GM23338 (cell line): ENCODE data around the gene SIRT7. TPM values are rescaled to one million over a fixed set of nuclear protein-coding genes. Genes with fewer than 3 reads are reported as not detected.

Experiments used
- ATAC-seq: fragments of 200-7000 bp; cut with Tn5 transposase; 3 replicates; pipeline ENCODE4 v1.9.1; 2020
- DNase-seq: peaks from one replicate; pipeline ENCODE4 v3.0.0-alpha.2; 2015; ENCODE audit warnings: low spot score
- H2AFZ ChIP-seq: fragments of 200-600 bp; sonication (generic); 2 replicates; pipeline ENCODE4 v1.8.0; 2016; ENCODE audit warnings: antibody characterized with exemption, mild to moderate bottlenecking, moderate library complexity
- H3F3A ChIP-seq: fragments of 200-600 bp; sonication (generic); replicated peaks from 2 replicates; pipeline ENCODE4 v1.8.0; 2017; ENCODE audit warnings: antibody characterized with exemption, mixed run types, low read depth
- H3K27ac ChIP-seq: fragments of 200-600 bp; sonication (generic); 2 replicates; pipeline ENCODE4 v1.6.1; 2016; ENCODE audit warnings: low read depth
- H3K27me3 ChIP-seq: fragments of 200-600 bp; sonication (generic); 2 replicates; pipeline ENCODE4 v1.8.0; 2016; ENCODE audit warnings: mild to moderate bottlenecking, mixed run types, moderate library complexity; ENCODE audit not compliant: insufficient read depth
- H3K36me3 ChIP-seq: fragments of 200-600 bp; sonication (generic); 2 replicates; pipeline ENCODE4 v1.8.0; 2016; ENCODE audit warnings: mild to moderate bottlenecking; ENCODE audit not compliant: insufficient read depth
- H3K4me1 ChIP-seq: fragments of 200-600 bp; sonication (generic); 2 replicates; pipeline ENCODE4 v1.8.0; 2016; ENCODE audit warnings: mild to moderate bottlenecking, moderate library complexity; ENCODE audit not compliant: insufficient read depth
- H3K4me2 ChIP-seq: fragments of 200-600 bp; sonication (generic); 2 replicates; pipeline ENCODE4 v1.7.1; 2017; ENCODE audit warnings: mixed run types
- H3K4me3 ChIP-seq: fragments of 200-600 bp; sonication (generic); 2 replicates; pipeline ENCODE4 v1.6.1; 2016; ENCODE audit warnings: mixed run types
- H3K79me2 ChIP-seq: fragments of 200-600 bp; sonication (generic); replicated peaks from 2 replicates; pipeline ENCODE4 v1.8.0; 2017; ENCODE audit warnings: mild to moderate bottlenecking; ENCODE audit not compliant: insufficient read depth
- H3K9me2 ChIP-seq: fragments of 200-600 bp; sonication (generic); 2 replicates; pipeline ENCODE4 v1.8.0; 2017; ENCODE audit not compliant: insufficient read depth
- H4K20me1 ChIP-seq: fragments of 200-600 bp; sonication (generic); replicated peaks from 2 replicates; pipeline ENCODE4 v1.8.0; 2017; ENCODE audit warnings: mild to moderate bottlenecking; ENCODE audit not compliant: insufficient read depth
- H3K27ac Mint-ChIP-seq: 2 replicates; pipeline ENCODE4 v1.8.0; 2020; ENCODE audit warnings: inconsistent platforms, mild to moderate bottlenecking, moderate library complexity, mixed read lengths
- H3K27me3 Mint-ChIP-seq: 3 replicates; pipeline ENCODE4 v1.8.0; 2022; ENCODE audit warnings: low read depth, mild to moderate bottlenecking, moderate library complexity, mixed read lengths, inconsistent platforms; ENCODE audit not compliant: insufficient read depth, poor library complexity
- H3K36me3 Mint-ChIP-seq: 3 replicates; pipeline ENCODE4 v1.8.0; 2021; ENCODE audit warnings: low read depth, mild to moderate bottlenecking, inconsistent platforms, moderate library complexity, mixed read lengths
- H3K4me1 Mint-ChIP-seq: 3 replicates; pipeline ENCODE4 v1.8.0; 2020; ENCODE audit warnings: mild to moderate bottlenecking, inconsistent platforms, mixed read lengths
- H3K4me3 Mint-ChIP-seq: 3 replicates; pipeline ENCODE4 v1.8.0; 2021; ENCODE audit warnings: moderate library complexity, mild to moderate bottlenecking, inconsistent platforms, mixed read lengths
- H3K9me3 Mint-ChIP-seq: 3 replicates; pipeline ENCODE4 v1.8.0; 2020; ENCODE audit warnings: moderate library complexity, mild to moderate bottlenecking, inconsistent platforms, mixed read lengths
- CREB1 ChIP-seq: fragments of 250-450 bp; sonication (Bioruptor Pico); IDR thresholded peaks from 2 replicates; pipeline ENCODE4 v1.5.0; 2020; ENCODE audit warnings: low read depth, mild to moderate bottlenecking, moderate library complexity
- EZH2 ChIP-seq: fragments of 200-600 bp; sonication (generic); IDR thresholded peaks from one replicate; pipeline ENCODE4 v1.8.0; 2017; ENCODE audit warnings: antibody characterized with exemption, mild to moderate bottlenecking, low read depth; ENCODE audit not compliant: unreplicated experiment
- EZH2phosphoT487 ChIP-seq: fragments of 200-600 bp; sonication (generic); IDR thresholded peaks from one replicate; pipeline ENCODE4 v1.8.1; 2018; ENCODE audit warnings: antibody characterized with exemption; ENCODE audit not compliant: unreplicated experiment
- JUNB ChIP-seq: IDR thresholded peaks from one replicate; pipeline ENCODE4 v1.6.1; 2016; ENCODE audit warnings: antibody characterized with exemption; ENCODE audit not compliant: unreplicated experiment
- NANOG ChIP-seq: IDR thresholded peaks from 2 replicates; pipeline ENCODE4 v1.6.1; 2016; ENCODE audit warnings: antibody characterized with exemption, borderline replicate concordance
- POLR2AphosphoS5 ChIP-seq: IDR thresholded peaks from 2 replicates; pipeline ENCODE4 v1.6.1; 2016; ENCODE audit warnings: antibody characterized with exemption, low read depth
- STAT1 ChIP-seq: IDR thresholded peaks from one replicate; pipeline ENCODE4 v1.6.1; 2016; ENCODE audit warnings: antibody characterized with exemption; ENCODE audit not compliant: unreplicated experiment
- ZNF114 ChIP-seq: fragments of 250-450 bp; sonication (Bioruptor Pico); IDR thresholded peaks from 2 replicates; pipeline ENCODE4 v1.5.0; 2020; ENCODE audit warnings: mild to moderate bottlenecking, moderate library complexity
- ZNF331 ChIP-seq: fragments of 250-450 bp; sonication (Bioruptor Pico); IDR thresholded peaks from 2 replicates; pipeline ENCODE4 v1.5.0; 2020; ENCODE audit warnings: low read depth, mild to moderate bottlenecking, moderate library complexity
- polyA plus RNA-seq: library from polyadenylated mRNA; unstranded; fragments of >200 nt; fragmentation: Nextera tagmentation; extraction: Ambion mirVana; gene quantifications from 2 replicates; pipeline ENCODE4 v1.2.1, GENCODE V29; 2016
- total RNA-seq: library from RNA; depleted of rRNA; stranded (reverse); fragments of >200 nt; shearing (Covaris generic); gene quantifications from 2 replicates; pipeline ENCODE4 v1.2.3, GENCODE V29; 2014
- TF ChIP-seq, protein P1 (sequence below): IDR thresholded peaks from one replicate; pipeline ENCODE4 v1.6.1; 2018; ENCODE audit warnings: antibody characterized with exemption; ENCODE audit not compliant: unreplicated experiment
- TF ChIP-seq, protein P2 (sequence below): IDR thresholded peaks from 2 replicates; pipeline ENCODE4 v1.6.1; 2016; ENCODE audit warnings: antibody characterized with exemption
- TF ChIP-seq, protein P3 (sequence below), 2 experiments: fragments of 200-600 bp in 1 of 2; sonication (generic) in 1 of 2; conservative IDR thresholded peaks; 2 replicates each; pipeline versions ENCODE4 v1.5.1 to v1.6.1; 2016 to 2017; ENCODE audit warnings: antibody characterized with exemption in 2 of 2, low read depth in 2 of 2, mild to moderate bottlenecking in 2 of 2, moderate library complexity in 1 of 2
- TF ChIP-seq, protein P4 (sequence below): fragments of 250-450 bp; sonication (Bioruptor Pico); IDR thresholded peaks from 2 replicates; pipeline ENCODE4 v1.5.0; 2020; ENCODE audit warnings: mild to moderate bottlenecking, moderate library complexity

SIRT7 gene
- total and polyA plus RNA-seq, 2 experiments from 2014 or later: 16.3 to 20.8 TPM

DNA sequence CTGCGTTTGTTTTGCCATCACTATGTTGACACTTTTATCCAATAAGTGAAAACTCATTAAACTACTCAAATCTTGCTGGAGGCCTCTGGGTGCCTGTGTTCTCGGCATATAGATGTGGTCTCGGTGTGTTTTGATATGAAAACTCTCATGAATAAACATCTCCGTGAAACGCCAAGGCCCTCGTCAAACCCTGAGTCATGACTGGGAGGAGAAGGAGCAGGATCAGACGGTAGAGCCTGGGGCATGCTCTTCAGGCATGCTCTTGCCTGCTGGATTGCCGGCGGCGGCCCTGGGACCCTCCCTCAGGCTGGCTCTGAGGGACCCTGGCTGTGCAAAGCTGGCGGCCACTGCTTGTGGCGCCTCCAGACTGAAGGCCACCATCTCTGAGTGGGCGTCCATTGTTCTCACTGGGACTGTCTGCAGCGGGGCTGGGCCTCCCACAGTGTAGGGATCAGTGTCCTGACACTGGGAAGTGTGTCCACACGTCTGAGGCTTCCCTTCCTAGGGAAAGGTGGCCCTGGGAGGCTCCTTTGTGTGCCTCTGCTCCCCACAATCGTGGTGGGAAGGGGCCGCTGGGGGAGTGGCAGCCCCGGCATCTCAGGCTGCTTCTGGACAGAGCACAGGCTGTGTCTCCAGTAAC lies 17.7 kb downstream of the SIRT7 start:
- peaks cover 24% of the 10 kb centered on the region for H3K27me3 Mint-ChIP-seq
- peaks cover 19% of the 10 kb centered on the region; the same call in 1 of the 2 replicates for H3K36me3 ChIP-seq
- no peaks in the 10 kb centered on the region for H3K79me2 ChIP-seq
- H3K27me3 ChIP-seq: peaks cover 18% of the 10 kb centered on the region
- H3F3A ChIP-seq: peaks cover 15% of the 10 kb centered on the region
- H3K4me1 Mint-ChIP-seq: peaks cover 3% of the 10 kb centered on the region; the same call in 2 of the 3 replicates
- H2AFZ ChIP-seq: no peak overlapping the region
- H3K27ac ChIP-seq: no peak overlapping the region
- DNase-seq (no peak), ATAC-seq (no peak)
- TF ChIP-seq CREB1 (no peak), STAT1 (no peak), ZNF114 (CRISPR knock-in tag) (no peak), ZNF331 (CRISPR knock-in tag) (no peak), POLR2AphosphoS5 (no peak), EZH2 (no peak), EZH2phosphoT487 (no peak), NANOG (no peak), JUNB (no peak)
- TF ChIP-seq, protein P1, sequence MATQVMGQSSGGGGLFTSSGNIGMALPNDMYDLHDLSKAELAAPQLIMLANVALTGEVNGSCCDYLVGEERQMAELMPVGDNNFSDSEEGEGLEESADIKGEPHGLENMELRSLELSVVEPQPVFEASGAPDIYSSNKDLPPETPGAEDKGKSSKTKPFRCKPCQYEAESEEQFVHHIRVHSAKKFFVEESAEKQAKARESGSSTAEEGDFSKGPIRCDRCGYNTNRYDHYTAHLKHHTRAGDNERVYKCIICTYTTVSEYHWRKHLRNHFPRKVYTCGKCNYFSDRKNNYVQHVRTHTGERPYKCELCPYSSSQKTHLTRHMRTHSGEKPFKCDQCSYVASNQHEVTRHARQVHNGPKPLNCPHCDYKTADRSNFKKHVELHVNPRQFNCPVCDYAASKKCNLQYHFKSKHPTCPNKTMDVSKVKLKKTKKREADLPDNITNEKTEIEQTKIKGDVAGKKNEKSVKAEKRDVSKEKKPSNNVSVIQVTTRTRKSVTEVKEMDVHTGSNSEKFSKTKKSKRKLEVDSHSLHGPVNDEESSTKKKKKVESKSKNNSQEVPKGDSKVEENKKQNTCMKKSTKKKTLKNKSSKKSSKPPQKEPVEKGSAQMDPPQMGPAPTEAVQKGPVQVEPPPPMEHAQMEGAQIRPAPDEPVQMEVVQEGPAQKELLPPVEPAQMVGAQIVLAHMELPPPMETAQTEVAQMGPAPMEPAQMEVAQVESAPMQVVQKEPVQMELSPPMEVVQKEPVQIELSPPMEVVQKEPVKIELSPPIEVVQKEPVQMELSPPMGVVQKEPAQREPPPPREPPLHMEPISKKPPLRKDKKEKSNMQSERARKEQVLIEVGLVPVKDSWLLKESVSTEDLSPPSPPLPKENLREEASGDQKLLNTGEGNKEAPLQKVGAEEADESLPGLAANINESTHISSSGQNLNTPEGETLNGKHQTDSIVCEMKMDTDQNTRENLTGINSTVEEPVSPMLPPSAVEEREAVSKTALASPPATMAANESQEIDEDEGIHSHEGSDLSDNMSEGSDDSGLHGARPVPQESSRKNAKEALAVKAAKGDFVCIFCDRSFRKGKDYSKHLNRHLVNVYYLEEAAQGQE: no peak
- TF ChIP-seq, protein P2, sequence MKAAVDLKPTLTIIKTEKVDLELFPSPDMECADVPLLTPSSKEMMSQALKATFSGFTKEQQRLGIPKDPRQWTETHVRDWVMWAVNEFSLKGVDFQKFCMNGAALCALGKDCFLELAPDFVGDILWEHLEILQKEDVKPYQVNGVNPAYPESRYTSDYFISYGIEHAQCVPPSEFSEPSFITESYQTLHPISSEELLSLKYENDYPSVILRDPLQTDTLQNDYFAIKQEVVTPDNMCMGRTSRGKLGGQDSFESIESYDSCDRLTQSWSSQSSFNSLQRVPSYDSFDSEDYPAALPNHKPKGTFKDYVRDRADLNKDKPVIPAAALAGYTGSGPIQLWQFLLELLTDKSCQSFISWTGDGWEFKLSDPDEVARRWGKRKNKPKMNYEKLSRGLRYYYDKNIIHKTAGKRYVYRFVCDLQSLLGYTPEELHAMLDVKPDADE: no peak
- TF ChIP-seq, protein P3, sequence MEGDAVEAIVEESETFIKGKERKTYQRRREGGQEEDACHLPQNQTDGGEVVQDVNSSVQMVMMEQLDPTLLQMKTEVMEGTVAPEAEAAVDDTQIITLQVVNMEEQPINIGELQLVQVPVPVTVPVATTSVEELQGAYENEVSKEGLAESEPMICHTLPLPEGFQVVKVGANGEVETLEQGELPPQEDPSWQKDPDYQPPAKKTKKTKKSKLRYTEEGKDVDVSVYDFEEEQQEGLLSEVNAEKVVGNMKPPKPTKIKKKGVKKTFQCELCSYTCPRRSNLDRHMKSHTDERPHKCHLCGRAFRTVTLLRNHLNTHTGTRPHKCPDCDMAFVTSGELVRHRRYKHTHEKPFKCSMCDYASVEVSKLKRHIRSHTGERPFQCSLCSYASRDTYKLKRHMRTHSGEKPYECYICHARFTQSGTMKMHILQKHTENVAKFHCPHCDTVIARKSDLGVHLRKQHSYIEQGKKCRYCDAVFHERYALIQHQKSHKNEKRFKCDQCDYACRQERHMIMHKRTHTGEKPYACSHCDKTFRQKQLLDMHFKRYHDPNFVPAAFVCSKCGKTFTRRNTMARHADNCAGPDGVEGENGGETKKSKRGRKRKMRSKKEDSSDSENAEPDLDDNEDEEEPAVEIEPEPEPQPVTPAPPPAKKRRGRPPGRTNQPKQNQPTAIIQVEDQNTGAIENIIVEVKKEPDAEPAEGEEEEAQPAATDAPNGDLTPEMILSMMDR (conservative IDR thresholded peaks at IDR 0.05; ENCODE audit: low read depth in 2 of 2): no peak
- TF ChIP-seq, protein P4, sequence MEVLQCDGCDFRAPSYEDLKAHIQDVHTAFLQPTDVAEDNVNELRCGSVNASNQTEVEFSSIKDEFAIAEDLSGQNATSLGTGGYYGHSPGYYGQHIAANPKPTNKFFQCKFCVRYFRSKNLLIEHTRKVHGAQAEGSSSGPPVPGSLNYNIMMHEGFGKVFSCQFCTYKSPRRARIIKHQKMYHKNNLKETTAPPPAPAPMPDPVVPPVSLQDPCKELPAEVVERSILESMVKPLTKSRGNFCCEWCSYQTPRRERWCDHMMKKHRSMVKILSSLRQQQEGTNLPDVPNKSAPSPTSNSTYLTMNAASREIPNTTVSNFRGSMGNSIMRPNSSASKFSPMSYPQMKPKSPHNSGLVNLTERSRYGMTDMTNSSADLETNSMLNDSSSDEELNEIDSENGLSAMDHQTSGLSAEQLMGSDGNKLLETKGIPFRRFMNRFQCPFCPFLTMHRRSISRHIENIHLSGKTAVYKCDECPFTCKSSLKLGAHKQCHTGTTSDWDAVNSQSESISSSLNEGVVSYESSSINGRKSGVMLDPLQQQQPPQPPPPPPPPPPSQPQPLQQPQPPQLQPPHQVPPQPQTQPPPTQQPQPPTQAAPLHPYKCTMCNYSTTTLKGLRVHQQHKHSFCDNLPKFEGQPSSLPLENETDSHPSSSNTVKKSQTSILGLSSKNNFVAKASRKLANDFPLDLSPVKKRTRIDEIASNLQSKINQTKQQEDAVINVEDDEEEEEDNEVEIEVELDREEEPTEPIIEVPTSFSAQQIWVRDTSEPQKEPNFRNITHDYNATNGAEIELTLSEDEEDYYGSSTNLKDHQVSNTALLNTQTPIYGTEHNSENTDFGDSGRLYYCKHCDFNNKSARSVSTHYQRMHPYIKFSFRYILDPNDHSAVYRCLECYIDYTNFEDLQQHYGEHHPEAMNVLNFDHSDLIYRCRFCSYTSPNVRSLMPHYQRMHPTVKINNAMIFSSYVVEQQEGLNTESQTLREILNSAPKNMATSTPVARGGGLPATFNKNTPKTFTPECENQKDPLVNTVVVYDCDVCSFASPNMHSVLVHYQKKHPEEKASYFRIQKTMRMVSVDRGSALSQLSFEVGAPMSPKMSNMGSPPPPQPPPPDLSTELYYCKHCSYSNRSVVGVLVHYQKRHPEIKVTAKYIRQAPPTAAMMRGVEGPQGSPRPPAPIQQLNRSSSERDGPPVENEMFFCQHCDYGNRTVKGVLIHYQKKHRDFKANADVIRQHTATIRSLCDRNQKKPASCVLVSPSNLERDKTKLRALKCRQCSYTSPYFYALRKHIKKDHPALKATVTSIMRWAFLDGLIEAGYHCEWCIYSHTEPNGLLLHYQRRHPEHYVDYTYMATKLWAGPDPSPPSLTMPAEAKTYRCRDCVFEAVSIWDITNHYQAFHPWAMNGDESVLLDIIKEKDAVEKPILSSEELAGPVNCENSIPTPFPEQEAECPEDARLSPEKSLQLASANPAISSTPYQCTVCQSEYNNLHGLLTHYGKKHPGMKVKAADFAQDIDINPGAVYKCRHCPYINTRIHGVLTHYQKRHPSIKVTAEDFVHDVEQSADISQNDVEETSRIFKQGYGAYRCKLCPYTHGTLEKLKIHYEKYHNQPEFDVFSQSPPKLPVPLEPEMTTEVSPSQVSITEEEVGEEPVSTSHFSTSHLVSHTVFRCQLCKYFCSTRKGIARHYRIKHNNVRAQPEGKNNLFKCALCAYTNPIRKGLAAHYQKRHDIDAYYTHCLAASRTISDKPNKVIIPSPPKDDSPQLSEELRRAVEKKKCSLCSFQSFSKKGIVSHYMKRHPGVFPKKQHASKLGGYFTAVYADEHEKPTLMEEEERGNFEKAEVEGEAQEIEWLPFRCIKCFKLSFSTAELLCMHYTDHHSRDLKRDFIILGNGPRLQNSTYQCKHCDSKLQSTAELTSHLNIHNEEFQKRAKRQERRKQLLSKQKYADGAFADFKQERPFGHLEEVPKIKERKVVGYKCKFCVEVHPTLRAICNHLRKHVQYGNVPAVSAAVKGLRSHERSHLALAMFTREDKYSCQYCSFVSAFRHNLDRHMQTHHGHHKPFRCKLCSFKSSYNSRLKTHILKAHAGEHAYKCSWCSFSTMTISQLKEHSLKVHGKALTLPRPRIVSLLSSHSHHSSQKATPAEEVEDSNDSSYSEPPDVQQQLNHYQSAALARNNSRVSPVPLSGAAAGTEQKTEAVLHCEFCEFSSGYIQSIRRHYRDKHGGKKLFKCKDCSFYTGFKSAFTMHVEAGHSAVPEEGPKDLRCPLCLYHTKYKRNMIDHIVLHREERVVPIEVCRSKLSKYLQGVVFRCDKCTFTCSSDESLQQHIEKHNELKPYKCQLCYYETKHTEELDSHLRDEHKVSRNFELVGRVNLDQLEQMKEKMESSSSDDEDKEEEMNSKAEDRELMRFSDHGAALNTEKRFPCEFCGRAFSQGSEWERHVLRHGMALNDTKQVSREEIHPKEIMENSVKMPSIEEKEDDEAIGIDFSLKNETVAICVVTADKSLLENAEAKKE (CRISPR knock-in tag): no peak
- no peak overlapping the region for H3K4me3 ChIP-seq
- H3K9me3 Mint-ChIP-seq: no peaks in the 10 kb centered on the region
- peaks cover 33% of the 10 kb centered on the region for H3K36me3 Mint-ChIP-seq
- no peak overlapping the region for H3K27ac Mint-ChIP-seq
- 0 out of 2 replicates have a peak, but pooled peaks cover 7% of the 10 kb centered on the region for H4K20me1 ChIP-seq
- no peaks in the 10 kb centered on the region for H3K9me2 ChIP-seq
- H3K4me1 ChIP-seq: no peaks in the 10 kb centered on the region; the same call in 1 of the 2 replicates
- no peak overlapping the region; the same call in 2 of the 3 replicates for H3K4me3 Mint-ChIP-seq
- H3K4me2 ChIP-seq: no peak overlapping the region
